Rectal smooth muscle tissue (tissue), 1 donor: ENCODE data around the gene PPM1F.

Experiments
- H3K27ac ChIP-seq: one replicate; pipeline ENCODE4 v1.7.0; 2013; ENCODE audit warnings: low read depth, low read length, inconsistent platforms
- H3K27me3 ChIP-seq: one replicate; pipeline ENCODE4 v1.7.0; 2013; ENCODE audit warnings: low read length; ENCODE audit not compliant: control insufficient read depth, insufficient read depth
- H3K36me3 ChIP-seq: one replicate; pipeline ENCODE4 v1.7.0; 2013; ENCODE audit warnings: low read length; ENCODE audit not compliant: control insufficient read depth, insufficient read depth
- H3K4me1 ChIP-seq: one replicate; pipeline ENCODE4 v1.7.0; 2013; ENCODE audit warnings: low read length; ENCODE audit not compliant: control insufficient read depth, insufficient read depth
- H3K4me3 ChIP-seq: one replicate; pipeline ENCODE4 v1.7.0; 2013; ENCODE audit warnings: low read length
- H3K9ac ChIP-seq: one replicate; pipeline ENCODE4 v1.7.0; 2013; ENCODE audit warnings: low read length

PPM1F gene

DNA sequence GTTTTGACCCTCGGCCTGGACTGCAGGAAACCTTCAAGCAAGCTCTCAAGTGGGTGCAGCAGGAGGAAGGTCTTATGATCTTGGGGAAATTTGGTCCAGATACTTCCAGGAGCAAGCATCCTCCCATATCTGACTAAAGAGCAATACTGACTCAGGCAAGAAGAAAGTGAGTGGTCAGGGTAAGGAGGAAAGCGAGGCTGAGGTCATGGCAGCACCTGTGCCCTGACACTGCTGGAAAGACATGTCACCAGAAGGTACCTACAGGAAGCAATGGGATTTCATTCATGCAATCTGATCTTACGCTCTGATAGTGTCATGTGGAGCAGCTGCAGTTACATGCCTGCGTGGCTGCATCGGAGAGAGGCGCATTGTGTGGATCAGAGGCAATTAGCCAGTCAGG lies 36.4 kb upstream of the PPM1F start:
- Histone ChIP-seq H3K27me3 (no peaks in the 10 kb centered on the region), H3K36me3 (no peaks in the 10 kb centered on the region), H3K4me1 (no peaks in the 10 kb centered on the region), H3K4me3 (no peak overlapping the region), H3K27ac (no peak overlapping the region), H3K9ac (no peak overlapping the region)

DNA sequence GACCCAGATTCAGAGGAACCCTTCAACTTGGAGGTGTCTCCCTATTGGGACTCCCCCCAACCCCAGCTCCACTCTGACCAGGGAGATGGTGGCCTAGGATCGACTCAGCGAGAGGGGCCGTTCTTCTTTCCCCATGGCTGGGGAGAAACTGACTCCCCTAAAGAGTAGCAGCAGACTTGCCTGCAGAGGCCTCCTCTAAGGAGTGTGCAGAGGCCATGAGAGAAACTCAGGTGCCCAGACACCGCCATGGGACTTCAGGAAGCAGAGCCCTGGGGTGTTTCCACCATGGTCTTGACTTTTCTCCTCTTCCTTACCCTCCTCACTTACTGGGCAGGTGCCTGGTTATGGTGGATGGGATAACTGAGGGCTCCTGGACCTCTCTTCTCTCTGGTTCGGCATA lies 32.6 kb upstream of the PPM1F start:
- no peak overlapping the region for H3K27ac ChIP-seq

DNA sequence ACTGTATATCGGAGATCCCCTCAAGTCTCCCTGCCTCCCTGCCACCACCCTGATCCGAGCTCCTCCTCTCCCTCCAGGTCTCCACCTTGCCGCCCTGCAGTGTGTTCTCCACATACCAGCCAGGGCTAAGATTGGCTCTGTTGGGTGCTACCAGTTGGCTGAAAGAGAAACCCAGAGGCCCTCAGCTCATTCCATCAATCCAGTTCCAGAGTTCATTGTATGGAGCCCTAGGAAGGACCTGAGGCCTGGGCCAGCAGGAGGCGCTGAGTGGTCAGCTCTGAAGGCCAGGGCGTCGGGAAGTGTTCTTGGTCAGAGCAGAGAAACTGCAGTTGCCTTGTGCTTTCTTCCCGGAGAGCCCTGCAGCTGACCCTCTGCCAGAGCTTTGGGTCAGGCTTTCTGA lies 32.1 kb upstream of the PPM1F start:
- Histone ChIP-seq H3K4me1 (no peaks in the 10 kb centered on the region), H3K27ac (no peak overlapping the region), H3K36me3 (no peaks in the 10 kb centered on the region), H3K4me3 (no peak overlapping the region), H3K27me3 (no peaks in the 10 kb centered on the region), H3K9ac (no peak overlapping the region)

More for the DNA sequence above, 32.6 kb upstream of the PPM1F start:
- H3K27me3 ChIP-seq, result no peaks in the 10 kb centered on the region
- no peak overlapping the region for H3K4me3 ChIP-seq
- H3K4me1 ChIP-seq, result no peaks in the 10 kb centered on the region
- H3K9ac ChIP-seq, result no peak overlapping the region
- no peaks in the 10 kb centered on the region for H3K36me3 ChIP-seq

DNA sequence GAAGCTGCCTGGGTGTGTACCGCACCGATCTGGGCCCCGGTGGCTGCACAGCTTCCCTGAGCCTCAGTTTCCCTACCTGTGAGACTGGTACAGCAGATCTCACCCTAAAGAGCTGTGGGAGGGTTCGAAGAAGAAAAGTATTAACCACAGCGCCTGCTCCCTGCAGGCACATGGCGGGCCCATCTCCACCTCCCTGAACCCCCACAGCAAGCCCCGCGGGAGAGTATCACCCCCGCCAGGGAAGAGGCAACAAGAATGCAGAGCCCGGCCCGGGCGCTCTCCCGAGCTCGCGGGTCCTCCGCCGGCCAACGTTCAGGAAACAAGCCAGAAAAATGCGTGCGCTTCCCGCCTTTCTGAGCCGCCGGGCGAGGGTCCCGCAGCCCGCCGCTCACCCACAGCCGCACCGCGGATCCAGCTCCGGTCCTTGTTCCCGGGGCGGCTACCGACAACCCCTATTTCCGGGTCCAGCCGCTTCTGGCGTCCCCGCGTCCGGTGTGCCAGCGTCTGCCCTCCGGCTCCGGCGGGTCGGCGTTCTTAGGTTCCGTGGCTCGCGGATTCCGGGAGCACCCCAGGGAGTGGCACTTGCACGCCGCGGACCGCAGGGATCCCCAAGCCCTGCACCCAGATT lies 29.8 kb upstream of the PPM1F start, which contains the start of gene TOP3B:
TSS of gene TOP3B (minus strand) at position 450 of the 628 bp plus-strand sequence. CDS start 7,078 bp downstream, outside the sequence.
- Histone ChIP-seq H3K27me3 (no peaks in the 10 kb centered on the region), H3K36me3 (peaks cover 3% of the 10 kb centered on the region), H3K4me3 (peak within 1 kb of the TSS; percentile 96), H3K9ac (peak within 1 kb of the TSS; percentile 92), H3K27ac (peak within 1 kb of the TSS; percentile 77), H3K4me1 (no peaks in the 10 kb centered on the region)

DNA sequence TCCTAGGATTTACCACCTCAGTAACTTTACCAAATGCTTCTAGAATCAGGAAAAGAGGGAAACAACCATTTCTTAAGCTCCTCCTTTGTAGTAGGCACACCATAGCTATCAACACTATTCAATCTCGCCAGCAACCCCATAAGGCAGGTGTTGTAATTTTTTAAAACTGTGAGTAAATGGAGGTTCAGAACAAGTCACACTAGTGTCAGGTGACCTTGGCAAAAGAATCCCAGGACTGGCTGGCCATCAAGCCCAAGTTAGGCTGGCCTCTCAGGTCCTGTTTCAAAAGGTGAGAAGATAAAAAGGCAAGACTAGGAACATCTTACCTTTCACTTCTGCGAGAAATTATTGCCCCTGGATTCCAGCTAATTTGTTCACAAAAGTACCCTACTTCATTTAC lies 29.2 kb upstream of the PPM1F start:
- Histone ChIP-seq H3K4me1 (no peaks in the 10 kb centered on the region), H3K27ac (peak overlapping the region; percentile 77), H3K4me3 (peak overlapping the region; percentile 96), H3K27me3 (no peaks in the 10 kb centered on the region), H3K9ac (peak overlapping the region; percentile 92), H3K36me3 (peaks cover 3% of the 10 kb centered on the region)

DNA sequence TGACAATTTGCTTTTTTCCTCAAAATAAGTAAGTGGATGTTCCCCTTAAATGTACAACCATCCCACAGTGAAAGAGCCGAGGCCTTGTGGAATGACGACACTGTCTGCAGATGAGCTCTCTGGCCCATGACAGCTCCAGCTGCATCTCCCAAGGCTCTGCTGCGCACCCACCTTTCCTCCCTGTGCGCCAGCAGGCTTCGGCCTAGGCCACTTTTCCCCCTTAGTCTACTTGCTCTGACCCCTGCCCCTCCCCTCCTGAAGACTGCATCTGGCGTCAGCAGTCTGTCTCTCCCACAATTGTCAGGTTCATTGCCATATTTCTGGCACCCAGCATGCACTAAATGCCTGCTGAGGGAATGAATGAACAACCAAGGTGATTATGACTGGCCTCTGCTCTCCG lies 27.9 kb upstream of the PPM1F start:
- no peaks in the 10 kb centered on the region for H3K4me1 ChIP-seq
- H3K27ac ChIP-seq, result no peak overlapping the region
- H3K4me3 ChIP-seq, result no peak overlapping the region
- peaks cover 3% of the 10 kb centered on the region for H3K36me3 ChIP-seq
- no peaks in the 10 kb centered on the region for H3K27me3 ChIP-seq
- no peak overlapping the region for H3K9ac ChIP-seq

DNA sequence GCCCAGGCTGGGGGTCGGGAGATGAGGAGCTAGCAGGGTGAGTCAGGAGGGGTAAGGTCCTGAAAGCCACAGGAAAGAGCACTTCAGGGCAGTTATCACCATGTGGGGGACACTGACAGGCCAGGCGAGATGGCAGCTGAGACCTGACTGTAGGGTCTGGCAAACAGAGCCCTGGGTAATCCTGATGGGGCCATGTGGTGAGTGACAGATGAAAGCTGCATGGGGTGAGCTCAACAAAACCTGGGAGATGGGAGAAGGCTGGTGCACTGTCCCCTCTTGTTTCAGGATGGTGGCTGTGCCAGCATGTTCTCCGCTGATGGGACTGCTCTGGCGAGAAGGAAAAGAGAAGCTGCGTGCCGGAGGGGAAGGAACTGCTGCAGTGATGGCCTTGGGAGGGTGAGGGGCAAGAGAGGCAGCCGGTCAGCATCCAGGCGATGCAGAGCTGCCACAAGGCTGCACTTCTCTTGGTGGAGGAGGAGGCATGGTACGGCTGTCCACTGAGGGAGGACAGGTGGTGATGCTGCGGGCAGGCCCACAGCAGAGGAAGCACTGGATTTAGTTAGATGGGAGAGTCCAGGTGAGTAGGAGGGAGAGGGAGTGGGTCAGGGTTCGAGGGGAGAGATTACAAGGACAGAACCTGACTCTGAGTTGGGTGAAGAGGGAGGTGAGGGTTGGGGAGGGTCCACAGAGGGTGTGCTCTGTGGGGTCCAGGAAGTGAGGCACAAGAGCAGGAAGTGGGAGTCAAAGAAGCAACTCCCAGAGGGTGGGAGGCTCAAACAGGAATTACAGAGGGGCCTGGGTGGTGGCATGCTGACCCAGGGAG lies 26.1 kb upstream of the PPM1F start:
- no peak overlapping the region for H3K9ac ChIP-seq
- no peak overlapping the region for H3K4me3 ChIP-seq
- H3K27me3 ChIP-seq, result no peaks in the 10 kb centered on the region
- H3K27ac ChIP-seq, result no peak overlapping the region
- H3K36me3 ChIP-seq, result peaks cover 17% of the 10 kb centered on the region
- no peaks in the 10 kb centered on the region for H3K4me1 ChIP-seq

DNA sequence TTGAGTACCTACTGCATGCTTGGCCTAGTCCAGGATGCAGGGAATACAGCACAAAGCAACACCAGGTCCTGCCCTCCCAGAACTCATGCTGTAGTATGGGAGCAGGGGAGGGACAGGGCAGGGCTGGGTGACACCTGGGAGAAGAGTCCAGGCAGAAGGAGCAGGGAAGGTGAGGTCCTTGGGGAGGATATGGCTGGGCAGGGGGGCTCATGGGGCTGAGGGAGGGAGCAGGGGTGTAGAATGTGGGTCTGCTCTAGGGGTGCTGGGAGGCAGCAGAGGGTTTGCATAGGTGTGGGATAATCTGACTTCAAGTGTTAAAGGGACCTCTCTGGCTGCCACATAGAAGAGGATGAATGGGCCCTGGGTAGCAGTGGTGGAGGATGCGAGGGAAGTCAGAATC lies 25.2 kb upstream of the PPM1F start:
- H3K36me3 ChIP-seq, result peaks cover 25% of the 10 kb centered on the region
- H3K4me3 ChIP-seq, result no peak overlapping the region
- H3K4me1 ChIP-seq, result no peaks in the 10 kb centered on the region
- H3K27ac ChIP-seq, result no peak overlapping the region
- no peaks in the 10 kb centered on the region for H3K27me3 ChIP-seq
- no peak overlapping the region for H3K9ac ChIP-seq

DNA sequence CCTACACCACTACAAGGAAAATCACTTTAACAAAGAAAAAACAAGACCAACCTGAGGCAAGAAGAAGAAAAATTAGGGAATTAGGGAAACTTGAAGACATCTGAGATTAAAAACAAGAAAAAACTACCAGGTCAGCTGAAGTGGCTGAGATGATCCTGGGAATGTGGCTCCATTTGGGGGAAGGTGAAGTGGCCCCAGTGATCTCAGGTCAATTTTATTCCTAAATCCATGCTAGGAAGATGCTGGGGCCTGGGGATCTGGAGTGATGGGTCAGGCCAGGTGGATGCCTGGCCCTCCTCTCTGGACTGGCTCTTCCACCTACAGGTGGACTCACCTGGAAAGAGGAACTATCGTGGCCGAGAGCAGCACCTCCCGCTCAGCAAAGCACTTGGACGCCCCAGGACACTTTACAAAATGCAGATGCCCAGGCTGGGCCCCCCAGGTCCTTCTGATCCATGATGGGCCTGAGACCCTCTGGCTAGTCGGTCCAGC lies 23.3 kb upstream of the PPM1F start:
- H3K9ac ChIP-seq, result no peak overlapping the region
- no peaks in the 10 kb centered on the region for H3K27me3 ChIP-seq
- H3K4me1 ChIP-seq, result no peaks in the 10 kb centered on the region
- peaks cover 37% of the 10 kb centered on the region for H3K36me3 ChIP-seq
- H3K27ac ChIP-seq, result no peak overlapping the region
- H3K4me3 ChIP-seq, result no peak overlapping the region

DNA sequence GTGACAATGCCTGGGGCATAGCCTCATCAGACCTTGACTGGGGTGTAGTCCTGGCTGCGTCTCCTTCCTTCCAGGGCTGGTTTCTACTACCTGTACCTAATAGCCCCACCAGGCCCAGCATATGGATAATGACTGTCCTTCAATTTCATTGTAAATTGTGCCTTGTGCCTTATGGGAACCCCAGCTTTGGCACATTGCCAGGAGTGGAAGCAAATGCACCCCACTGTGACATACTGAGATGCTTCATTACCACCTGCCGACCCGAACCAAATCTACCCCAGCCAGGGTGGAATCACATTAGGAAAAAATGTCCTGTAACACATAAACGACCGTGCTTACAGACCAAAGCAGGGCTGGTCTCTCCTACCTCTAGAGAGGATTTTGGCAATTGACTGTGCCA lies 22.6 kb upstream of the PPM1F start:
- Histone ChIP-seq H3K36me3 (peaks cover 41% of the 10 kb centered on the region), H3K27me3 (no peaks in the 10 kb centered on the region), H3K4me3 (no peak overlapping the region), H3K4me1 (no peaks in the 10 kb centered on the region), H3K27ac (no peak overlapping the region), H3K9ac (no peak overlapping the region)

DNA sequence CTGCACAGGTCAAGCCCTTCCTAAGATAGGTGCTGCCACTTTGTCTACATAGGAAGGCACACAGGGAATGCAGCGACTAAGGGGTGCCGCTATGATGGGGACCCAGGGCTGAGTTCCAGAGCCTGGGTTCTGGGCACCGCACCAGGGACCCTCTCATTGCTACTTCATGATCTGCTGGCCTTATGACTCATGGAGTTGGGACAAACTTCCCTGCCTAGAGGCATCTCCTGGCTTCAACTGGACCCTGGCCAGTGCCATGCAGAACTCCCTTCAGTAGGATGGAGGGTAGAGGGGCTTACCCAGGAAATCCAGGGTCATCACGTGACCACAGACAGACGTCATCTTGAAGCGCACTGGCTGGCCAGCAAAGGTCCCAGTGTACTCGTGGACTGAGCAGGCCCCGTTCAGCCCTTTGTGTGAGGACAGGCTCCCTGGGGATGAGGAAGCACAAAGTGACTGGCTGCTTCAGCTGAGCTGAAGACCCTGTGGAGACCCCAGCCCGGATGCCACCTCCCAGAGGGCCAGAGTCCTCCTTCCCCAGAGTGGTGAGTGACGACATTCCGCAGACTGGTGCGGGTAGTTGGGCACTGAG lies 21.5 kb upstream of the PPM1F start:
- H3K9ac ChIP-seq, result no peak overlapping the region
- no peaks in the 10 kb centered on the region for H3K27me3 ChIP-seq
- H3K27ac ChIP-seq, result no peak overlapping the region
- peaks cover 43% of the 10 kb centered on the region for H3K36me3 ChIP-seq
- no peak overlapping the region for H3K4me3 ChIP-seq
- H3K4me1 ChIP-seq, result no peaks in the 10 kb centered on the region

DNA sequence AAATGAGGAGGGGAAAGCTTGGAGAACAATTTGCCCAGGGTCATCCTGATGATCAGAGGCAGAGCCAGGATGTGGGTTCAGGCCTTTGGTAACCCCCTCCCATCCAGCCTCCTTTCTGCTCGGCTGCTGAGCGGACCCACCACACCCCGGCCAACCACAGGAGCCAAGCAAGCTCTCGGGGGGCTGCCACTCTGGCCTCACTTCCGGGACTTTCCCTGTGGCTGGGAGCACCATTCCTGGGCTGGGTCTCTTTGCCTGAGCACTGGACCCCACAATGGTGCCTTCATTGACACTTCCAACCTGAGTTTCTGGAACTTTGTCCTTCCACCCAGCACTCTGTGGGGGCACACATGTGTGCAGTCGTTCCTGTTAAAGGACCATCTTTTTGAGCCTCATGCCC lies 20.2 kb upstream of the PPM1F start:
- no peaks in the 10 kb centered on the region for H3K27me3 ChIP-seq
- no peak overlapping the region for H3K27ac ChIP-seq
- no peak overlapping the region for H3K4me3 ChIP-seq
- no peak overlapping the region for H3K9ac ChIP-seq
- no peaks in the 10 kb centered on the region for H3K4me1 ChIP-seq
- H3K36me3 ChIP-seq, result peaks cover 47% of the 10 kb centered on the region
